ENCODE results near the gene ZNHIT2. TPM values are rescaled to one million over a fixed set of nuclear protein-coding genes. Genes with fewer than 3 reads are reported as not detected.

Gene ZNHIT2
- total and polyA plus RNA-seq, 2 of the 13 experiments (the other 11 are each of a cell fraction or from before 2014, with no cell fraction given) = 1.1 to 6.5 TPM

DNA sequence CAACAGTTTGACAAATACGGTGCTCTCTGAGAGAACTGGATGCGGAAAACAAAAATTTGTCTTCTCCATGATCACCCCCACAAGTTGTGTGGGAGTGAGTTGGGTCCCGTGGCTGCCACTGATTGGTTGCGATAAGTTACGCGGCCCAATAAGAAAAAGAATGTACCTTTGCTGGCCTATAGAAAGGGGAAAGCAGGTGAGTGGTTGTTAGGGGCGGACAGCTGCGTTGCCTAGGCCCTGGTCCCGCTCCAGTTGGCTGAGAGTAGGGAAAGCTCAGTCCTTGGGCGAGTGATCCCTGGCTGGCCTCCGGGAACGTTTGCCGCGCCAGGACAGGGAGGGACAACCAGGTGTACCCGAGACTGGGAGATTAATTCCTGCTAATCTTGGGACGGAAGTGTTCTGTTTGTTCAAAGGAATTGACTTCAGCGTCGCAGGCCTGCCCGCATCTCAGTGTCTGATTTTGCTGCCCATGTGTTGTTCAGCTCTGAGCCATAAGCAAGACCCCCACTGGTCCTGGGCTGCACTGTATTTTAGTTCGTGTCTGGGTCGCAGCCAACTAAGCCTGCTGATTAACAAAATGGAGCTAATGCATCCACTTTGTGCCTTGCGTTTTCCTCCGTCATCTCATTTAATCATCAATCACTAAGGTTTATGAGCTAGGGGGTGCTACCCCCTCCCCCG is 17.6 kb upstream of the ZNHIT2 start (continued):
- no peak for TF ChIP-seq ZNF251 (CRISPR knock-in tag; IDR thresholded peaks at IDR 0.05)
- TF ChIP-seq ISX (CRISPR knock-in tag; conservative IDR thresholded peaks at IDR 0.05) = no peak
- TF ChIP-seq RNF219 (CRISPR knock-in tag; IDR thresholded peaks at IDR 0.05) = no peak
- 0 out of 2 replicates have a peak, but pooled peaks have one; percentile 4 for TF ChIP-seq ARNTL (CRISPR knock-in tag; IDR thresholded peaks at IDR 0.05)
- TF ChIP-seq TCF7 (IDR thresholded peaks at IDR 0.05; ENCODE audit: low read depth) = no peak
- no peak for TF ChIP-seq IRX3 (CRISPR knock-in tag; IDR thresholded peaks at IDR 0.05; ENCODE audit: borderline replicate concordance, low read depth)
- TF ChIP-seq HCFC1 (IDR thresholded peaks at IDR 0.05; ENCODE audit: low read depth, low read length) = peak; percentile 15; the same call in 1 of the 2 replicates
- no peak for TF ChIP-seq TERF1 (CRISPR knock-in tag; IDR thresholded peaks at IDR 0.05)
- no peak for TF ChIP-seq ZNF33B (CRISPR knock-in tag; IDR thresholded peaks at IDR 0.05)
- no peak for TF ChIP-seq ZEB1 (IDR thresholded peaks at IDR 0.05; ENCODE audit: insufficient replicate concordance, low read depth)
- TF ChIP-seq XBP1 (CRISPR knock-in tag; IDR thresholded peaks at IDR 0.05) = peak; percentile 94; the same call in 1 of the 2 replicates
- TF ChIP-seq, protein P1, sequence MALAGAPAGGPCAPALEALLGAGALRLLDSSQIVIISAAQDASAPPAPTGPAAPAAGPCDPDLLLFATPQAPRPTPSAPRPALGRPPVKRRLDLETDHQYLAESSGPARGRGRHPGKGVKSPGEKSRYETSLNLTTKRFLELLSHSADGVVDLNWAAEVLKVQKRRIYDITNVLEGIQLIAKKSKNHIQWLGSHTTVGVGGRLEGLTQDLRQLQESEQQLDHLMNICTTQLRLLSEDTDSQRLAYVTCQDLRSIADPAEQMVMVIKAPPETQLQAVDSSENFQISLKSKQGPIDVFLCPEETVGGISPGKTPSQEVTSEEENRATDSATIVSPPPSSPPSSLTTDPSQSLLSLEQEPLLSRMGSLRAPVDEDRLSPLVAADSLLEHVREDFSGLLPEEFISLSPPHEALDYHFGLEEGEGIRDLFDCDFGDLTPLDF (CRISPR knock-in tag; IDR thresholded peaks at IDR 0.05) = no peak
- peak; percentile 76 for TF ChIP-seq TAF1 (CRISPR knock-in tag; IDR thresholded peaks at IDR 0.05)
- TF ChIP-seq ZNF224 (CRISPR knock-in tag; IDR thresholded peaks at IDR 0.05) = peak; percentile 84
- peak; percentile 95; the same call in 2 of the 3 replicates for TF ChIP-seq MXI1 (IDR thresholded peaks at IDR 0.05; ENCODE audit: borderline replicate concordance, low read depth, low read length)
- TF ChIP-seq MYNN (CRISPR knock-in tag; IDR thresholded peaks at IDR 0.05; ENCODE audit: low read depth) = no peak
- TF ChIP-seq, protein P2, sequence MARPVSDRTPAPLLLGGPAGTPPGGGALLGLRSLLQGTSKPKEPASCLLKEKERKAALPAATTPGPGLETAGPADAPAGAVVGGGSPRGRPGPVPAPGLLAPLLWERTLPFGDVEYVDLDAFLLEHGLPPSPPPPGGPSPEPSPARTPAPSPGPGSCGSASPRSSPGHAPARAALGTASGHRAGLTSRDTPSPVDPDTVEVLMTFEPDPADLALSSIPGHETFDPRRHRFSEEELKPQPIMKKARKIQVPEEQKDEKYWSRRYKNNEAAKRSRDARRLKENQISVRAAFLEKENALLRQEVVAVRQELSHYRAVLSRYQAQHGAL (CRISPR knock-in tag; IDR thresholded peaks at IDR 0.05; ENCODE audit: not compliant biosample characterization) = no peak
- no peak for TF ChIP-seq CCAR2 (optimal IDR thresholded peaks at IDR 0.05; ENCODE audit: low read depth, low read length)
- TF ChIP-seq ZNF773 (CRISPR knock-in tag; IDR thresholded peaks at IDR 0.05; ENCODE audit: borderline replicate concordance) = no peak
- no peak for TF ChIP-seq HNRNPL (IDR thresholded peaks at IDR 0.05; ENCODE audit: low read depth, low read length)
- no peak for TF ChIP-seq ZNF709 (CRISPR knock-in tag; IDR thresholded peaks at IDR 0.05)
